ENCODE measurements around the gene MKNK1. TPM values are rescaled to one million over a fixed set of nuclear protein-coding genes. Genes with fewer than 3 reads are reported as not detected.
A peak's percentile ranks its signal among the peaks of the same experiment; 100 is the strongest.

Gene MKNK1
- total RNA-seq, 1 experiment from 2014 or later, result 18.6 TPM

DNA sequence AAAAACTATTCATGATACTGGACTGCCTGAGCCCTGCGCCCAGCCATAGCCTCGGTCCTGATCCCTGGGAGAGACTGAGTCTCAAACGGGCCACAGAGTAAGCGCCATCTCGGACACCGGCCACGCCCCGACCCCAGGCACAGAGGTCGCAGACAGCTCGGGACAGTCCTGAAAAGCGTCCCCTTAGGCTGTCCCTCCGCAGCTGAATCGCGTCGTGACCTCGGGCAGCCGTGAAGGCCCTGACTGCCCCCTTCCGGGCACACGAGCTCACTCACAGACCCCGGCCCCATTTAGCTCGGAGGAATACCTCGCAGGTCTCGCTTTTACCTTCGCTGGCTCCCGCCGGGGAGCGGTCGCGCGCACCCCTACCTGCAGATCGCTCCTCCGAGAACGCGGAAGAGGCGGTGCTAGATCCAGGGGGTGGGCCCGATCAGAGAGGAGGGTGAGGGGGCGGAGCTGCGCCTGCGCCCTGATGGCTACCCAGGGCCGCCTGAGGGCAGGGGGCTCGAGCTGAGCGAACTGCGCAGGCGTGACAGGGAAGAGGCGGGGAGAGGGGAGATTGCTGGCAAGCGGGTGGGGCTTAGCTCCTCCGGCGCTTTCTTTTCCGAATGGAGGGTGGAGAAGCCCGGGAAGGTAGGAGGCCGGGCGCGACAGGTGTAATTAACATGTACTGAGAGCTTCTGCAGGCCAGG, at the start of gene MKNK1 (continued):
- TF ChIP-seq, protein P1, sequence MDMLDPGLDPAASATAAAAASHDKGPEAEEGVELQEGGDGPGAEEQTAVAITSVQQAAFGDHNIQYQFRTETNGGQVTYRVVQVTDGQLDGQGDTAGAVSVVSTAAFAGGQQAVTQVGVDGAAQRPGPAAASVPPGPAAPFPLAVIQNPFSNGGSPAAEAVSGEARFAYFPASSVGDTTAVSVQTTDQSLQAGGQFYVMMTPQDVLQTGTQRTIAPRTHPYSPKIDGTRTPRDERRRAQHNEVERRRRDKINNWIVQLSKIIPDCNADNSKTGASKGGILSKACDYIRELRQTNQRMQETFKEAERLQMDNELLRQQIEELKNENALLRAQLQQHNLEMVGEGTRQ (CRISPR knock-in tag; IDR thresholded peaks at IDR 0.05), result no peak
- TF ChIP-seq, protein P2, sequence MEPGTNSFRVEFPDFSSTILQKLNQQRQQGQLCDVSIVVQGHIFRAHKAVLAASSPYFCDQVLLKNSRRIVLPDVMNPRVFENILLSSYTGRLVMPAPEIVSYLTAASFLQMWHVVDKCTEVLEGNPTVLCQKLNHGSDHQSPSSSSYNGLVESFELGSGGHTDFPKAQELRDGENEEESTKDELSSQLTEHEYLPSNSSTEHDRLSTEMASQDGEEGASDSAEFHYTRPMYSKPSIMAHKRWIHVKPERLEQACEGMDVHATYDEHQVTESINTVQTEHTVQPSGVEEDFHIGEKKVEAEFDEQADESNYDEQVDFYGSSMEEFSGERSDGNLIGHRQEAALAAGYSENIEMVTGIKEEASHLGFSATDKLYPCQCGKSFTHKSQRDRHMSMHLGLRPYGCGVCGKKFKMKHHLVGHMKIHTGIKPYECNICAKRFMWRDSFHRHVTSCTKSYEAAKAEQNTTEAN (CRISPR knock-in tag; IDR thresholded peaks at IDR 0.05), result no peak
- TF ChIP-seq ZNF232 (CRISPR knock-in tag; IDR thresholded peaks at IDR 0.05) (peak; percentile 40; the same call in 1 of the 2 replicates), ZNF219 (CRISPR knock-in tag; IDR thresholded peaks at IDR 0.05; ENCODE audit: borderline replicate concordance) (no peak), PRDM15 (CRISPR knock-in tag; IDR thresholded peaks at IDR 0.05) (no peak), AFF4 (CRISPR knock-in tag; IDR thresholded peaks at IDR 0.05; ENCODE audit: borderline replicate concordance) (no peak), SMAD3 (CRISPR knock-in tag; IDR thresholded peaks at IDR 0.05; ENCODE audit: borderline replicate concordance) (no peak), PREB (CRISPR knock-in tag; IDR thresholded peaks at IDR 0.05; ENCODE audit: borderline replicate concordance) (no peak), E2F1 (CRISPR knock-in tag; IDR thresholded peaks at IDR 0.05) (no peak), ZNF423 (CRISPR knock-in tag; IDR thresholded peaks at IDR 0.05) (no peak), SP1 (CRISPR knock-in tag; conservative IDR thresholded peaks at IDR 0.05) (peak; percentile 94), ZNF281 (CRISPR knock-in tag; IDR thresholded peaks at IDR 0.05) (no peak), ZNF416 (CRISPR knock-in tag; IDR thresholded peaks at IDR 0.05) (no peak), ZNF121 (CRISPR knock-in tag; IDR thresholded peaks at IDR 0.05) (peak; percentile 92), NFATC4 (CRISPR knock-in tag; IDR thresholded peaks at IDR 0.05) (no peak), ATF3 (CRISPR knock-in tag; conservative IDR thresholded peaks at IDR 0.05) (no peak), EMX1 (CRISPR knock-in tag; IDR thresholded peaks at IDR 0.05) (no peak)
- TF ChIP-seq, protein P3, sequence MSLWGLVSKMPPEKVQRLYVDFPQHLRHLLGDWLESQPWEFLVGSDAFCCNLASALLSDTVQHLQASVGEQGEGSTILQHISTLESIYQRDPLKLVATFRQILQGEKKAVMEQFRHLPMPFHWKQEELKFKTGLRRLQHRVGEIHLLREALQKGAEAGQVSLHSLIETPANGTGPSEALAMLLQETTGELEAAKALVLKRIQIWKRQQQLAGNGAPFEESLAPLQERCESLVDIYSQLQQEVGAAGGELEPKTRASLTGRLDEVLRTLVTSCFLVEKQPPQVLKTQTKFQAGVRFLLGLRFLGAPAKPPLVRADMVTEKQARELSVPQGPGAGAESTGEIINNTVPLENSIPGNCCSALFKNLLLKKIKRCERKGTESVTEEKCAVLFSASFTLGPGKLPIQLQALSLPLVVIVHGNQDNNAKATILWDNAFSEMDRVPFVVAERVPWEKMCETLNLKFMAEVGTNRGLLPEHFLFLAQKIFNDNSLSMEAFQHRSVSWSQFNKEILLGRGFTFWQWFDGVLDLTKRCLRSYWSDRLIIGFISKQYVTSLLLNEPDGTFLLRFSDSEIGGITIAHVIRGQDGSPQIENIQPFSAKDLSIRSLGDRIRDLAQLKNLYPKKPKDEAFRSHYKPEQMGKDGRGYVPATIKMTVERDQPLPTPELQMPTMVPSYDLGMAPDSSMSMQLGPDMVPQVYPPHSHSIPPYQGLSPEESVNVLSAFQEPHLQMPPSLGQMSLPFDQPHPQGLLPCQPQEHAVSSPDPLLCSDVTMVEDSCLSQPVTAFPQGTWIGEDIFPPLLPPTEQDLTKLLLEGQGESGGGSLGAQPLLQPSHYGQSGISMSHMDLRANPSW (CRISPR knock-in tag; conservative IDR thresholded peaks at IDR 0.05; ENCODE audit: low read depth), result no peak
- TF ChIP-seq, protein P4, sequence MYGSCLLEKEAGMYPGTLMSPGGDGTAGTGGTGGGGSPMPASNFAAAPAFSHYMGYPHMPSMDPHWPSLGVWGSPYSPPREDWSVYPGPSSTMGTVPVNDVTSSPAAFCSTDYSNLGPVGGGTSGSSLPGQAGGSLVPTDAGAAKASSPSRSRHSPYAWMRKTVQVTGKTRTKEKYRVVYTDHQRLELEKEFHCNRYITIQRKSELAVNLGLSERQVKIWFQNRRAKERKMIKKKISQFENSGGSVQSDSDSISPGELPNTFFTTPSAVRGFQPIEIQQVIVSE (CRISPR knock-in tag; IDR thresholded peaks at IDR 0.05; ENCODE audit: borderline replicate concordance), result no peak
